Activated naive CD4-positive, alpha-beta T cell (primary cell): ENCODE data around the gene HOXA1.

Source experiments
- DNase-seq, 4 experiments: peaks; one replicate each; lab custom pipeline; 2025; lab: John Stamatoyannopoulos, UW

HOXA1 gene

DNA sequence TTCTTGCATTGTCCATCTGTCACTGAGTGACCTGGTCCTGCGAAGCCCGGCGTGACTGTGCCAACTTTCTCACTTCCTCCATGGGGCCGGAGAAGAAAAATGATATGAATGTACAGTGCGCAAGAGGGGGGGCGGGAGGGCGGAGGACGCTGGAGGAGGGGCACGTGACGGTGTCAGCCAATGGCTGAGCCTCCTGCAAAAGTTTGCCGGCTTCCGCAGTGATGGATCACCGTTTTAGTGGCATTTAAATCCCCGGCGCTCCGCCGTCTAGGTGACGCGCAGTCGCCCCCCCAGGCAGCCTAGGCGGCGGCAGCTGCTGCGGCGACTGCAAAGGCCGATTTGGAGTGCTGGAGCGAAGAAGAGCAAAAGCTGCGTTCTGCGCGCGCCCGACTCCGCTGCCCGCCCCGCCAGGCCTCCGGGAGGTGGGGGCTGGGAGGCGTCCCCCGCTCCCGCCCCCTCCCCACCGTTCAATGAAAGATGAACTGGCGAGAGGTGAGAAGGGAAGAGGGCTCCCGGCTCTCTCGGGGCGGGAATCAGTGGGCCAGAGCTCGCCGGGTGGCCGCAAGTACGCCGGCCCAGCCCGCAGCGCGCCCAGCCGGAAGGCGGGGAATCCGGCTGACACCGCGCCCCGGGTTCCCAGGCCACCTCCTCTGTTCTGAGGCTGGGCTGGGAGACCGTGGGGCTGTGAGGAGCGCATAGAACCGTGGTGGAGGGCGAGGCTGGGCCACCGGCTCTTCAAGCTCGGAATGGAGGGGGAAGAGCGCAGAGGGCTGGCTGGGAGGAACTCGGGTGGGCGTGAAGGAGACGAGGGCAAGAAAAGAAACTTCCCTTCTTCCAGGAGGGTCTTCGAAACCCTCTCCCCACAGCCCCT is at the start of gene HOXA1:
TSS of gene HOXA1 (minus strand) at position 104 of the 871 bp plus-strand sequence. CDS start at position 16, 88 bp downstream.
- DNase-seq: peak; percentile 8 to 41 (median 18)

DNA sequence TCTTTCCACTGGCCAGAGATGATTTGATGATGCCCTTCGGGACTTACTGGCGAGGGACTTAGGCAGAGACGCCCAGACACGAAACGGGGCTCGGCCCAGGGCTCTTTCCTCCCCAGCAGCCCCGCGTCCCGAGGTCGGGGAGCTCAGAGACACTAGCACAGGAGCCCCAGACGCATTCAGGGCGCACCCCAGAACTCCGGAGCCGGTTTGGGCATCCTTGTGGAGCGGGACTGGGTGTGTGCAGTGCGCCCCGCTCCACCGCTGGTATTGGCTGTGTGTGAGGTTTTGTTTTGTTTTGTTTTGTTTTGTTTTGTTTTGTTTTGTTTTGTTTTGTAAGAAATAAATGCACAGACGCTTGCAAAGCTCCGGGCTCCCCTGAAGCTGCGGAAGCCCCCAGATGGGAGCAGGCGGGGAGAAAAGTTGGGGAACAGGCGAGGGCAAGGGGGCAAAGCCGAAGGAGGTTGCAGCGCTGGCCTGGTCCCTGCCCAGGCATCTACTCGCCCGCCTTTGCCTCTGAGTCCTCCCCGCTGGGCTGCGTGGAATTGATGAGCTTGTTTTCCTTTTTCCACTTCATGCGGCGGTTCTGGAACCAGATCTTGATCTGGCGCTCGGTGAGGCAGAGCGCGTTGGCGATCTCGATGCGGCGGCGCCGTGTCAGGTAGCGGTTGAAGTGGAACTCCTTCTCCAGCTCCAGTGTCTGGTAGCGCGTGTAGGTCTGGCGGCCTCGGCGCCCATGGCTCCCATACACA is 49.5 kb upstream of the HOXA1 start:
- DNase-seq: no peak

DNA sequence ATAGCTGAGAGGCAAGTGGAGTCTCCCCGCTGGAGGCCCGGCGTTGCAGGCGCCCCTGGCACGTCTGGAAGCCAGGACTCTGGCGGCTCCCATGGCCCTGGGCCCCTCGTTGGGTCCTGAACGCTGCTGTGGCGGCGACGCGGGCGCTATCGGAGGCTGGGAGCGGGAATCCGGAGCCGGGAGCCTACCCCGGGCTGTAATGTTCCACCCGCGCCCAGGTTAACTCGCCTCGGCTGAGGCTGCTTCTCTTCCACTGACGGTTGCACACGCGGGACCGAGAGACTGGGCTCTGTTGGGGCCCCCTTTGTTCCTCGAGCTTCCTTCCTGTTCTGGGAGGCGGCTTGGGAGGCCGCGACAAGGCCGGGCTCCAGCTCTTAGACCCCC is 49.0 kb upstream of the HOXA1 start:
- DNase-seq: no peak

DNA sequence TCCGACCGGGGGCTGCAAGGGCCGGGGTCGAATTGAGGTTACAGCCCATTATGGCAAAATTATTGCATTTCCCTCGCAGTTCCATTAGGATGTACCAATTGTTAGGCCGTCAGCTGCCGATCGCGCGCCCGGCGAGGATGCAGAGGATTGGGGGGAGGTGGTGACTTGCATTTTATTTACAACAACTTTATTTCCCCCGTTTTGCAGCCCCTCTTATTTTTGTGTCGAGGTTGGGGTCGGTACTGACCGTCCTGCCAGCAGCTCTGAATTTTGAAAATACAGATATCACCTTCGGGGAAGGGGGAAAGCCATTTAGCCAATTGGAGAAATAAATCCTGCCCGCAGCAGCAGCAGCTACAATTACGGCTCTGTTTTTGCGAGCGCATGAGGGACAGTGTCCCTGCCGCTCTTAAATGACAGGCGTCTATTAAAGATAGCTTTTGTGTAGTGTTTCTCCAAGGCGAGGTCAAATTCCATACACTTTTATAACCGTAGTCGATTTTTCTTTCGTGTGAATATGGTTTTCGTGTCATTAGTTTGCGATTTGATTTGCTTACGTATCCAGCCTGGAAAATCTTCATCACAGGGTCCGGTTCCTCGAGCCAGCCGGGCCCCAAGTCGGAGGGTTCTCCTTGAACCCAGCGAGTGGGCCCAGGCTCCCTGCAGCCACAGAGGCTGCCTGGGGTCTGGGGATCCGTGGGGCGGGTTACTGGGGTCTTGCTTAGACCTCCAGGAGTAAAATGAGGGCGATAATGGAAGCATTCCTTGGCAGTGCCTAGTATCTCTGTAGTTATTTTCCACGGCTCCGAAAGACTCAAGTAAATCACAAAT is 48.4 kb upstream of the HOXA1 start:
- no peak for DNase-seq

DNA sequence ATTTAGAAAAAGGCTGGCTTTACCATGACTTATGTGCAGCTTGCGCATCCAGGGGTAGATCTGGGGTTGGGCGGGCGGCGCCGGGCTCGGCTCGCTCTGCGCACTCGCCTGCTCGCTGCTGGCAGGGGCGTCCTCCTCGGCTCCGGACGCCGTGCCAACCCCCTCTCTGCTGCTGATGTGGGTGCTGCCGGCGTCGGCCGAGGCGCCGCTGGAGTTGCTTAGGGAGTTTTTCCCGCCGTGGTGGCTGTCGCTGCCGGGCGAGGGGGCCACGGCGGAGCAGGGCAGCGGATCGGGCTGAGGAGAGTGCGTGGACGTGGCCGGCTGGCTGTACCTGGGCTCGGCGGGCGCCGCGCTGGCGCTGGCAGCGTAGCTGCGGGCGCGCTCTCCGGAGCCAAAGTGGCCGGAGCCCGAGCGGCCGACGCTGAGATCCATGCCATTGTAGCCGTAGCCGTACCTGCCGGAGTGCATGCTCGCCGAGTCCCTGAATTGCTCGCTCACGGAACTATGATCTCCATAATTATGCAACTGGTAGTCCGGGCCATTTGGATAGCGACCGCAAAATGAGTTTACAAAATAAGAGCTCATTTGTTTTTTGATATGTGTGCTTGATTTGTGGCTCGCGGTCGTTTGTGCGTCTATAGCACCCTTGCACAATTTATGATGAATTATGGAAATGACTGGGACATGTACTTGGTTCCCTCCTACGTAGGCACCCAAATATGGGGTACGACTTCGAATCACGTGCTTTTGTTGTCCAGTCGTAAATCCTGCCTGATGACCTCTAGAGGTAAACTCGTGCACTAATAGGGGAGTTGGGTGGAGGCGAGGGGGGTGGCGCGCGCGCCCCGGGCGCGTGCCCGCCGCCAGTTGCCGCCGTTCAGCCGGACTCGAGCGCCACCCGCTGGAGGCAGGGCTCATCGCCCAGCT is 47.5 kb upstream of the HOXA1 start, which contains the start of gene HOXA5:
TSS of gene HOXA5 (minus strand) at position 659 of the 927 bp plus-strand sequence. CDS start at position 585, 74 bp downstream.
- no peak for DNase-seq

DNA sequence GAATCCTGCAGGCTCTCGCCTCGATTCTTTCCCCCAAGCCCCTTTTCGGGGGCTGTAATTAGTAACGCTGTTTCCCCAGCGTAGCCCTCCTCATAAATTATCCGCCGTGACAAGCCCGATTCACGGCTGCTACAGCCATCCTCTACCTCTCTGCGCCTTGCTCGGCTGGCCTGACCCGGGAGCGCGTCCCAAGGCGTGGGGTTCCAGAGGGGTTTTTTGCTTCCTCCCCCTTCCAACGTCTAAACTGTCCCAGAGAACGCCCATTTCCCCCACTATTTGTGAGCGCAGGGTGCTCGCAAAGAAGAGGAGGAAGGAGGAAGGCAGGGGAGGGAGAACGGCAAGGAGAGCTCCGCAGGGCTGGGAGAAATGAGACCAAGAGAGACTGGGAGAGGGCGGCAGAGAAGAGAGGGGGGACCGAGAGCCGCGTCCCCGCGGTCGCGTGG is 46.8 kb upstream of the HOXA1 start:
- no peak for DNase-seq

DNA sequence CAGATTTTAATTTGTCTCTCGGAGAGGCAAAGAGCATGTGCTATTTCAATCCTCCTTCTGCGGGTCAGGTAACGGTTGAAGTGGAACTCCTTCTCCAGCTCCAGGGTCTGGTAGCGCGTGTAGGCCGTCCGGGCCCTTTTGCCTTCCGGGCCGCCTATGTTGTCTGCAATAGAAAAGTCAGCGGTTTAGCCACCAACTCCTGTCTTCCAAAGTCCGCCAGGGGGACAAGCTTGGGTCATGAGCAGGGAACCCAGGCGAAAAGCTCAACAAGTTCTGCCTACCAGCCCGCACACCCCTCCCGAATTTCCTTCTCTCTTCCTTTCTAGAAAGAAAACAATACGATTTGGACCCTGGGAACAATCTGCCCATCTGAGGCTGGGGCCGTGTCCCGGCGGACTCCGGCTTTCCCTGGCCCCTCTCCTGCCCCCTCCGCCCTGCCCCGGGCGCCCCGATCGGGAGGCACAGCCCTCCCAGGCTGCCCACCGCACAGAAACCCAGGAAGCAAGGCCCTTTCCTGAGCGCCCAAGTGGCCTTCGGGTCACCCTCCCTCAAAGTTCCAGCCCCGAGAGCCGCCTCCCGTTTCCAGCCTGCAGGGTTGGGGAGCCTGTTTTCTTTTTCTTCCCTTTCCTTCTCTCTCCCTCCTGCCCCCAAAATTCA is 46.3 kb upstream of the HOXA1 start:
- DNase-seq: no peak

DNA sequence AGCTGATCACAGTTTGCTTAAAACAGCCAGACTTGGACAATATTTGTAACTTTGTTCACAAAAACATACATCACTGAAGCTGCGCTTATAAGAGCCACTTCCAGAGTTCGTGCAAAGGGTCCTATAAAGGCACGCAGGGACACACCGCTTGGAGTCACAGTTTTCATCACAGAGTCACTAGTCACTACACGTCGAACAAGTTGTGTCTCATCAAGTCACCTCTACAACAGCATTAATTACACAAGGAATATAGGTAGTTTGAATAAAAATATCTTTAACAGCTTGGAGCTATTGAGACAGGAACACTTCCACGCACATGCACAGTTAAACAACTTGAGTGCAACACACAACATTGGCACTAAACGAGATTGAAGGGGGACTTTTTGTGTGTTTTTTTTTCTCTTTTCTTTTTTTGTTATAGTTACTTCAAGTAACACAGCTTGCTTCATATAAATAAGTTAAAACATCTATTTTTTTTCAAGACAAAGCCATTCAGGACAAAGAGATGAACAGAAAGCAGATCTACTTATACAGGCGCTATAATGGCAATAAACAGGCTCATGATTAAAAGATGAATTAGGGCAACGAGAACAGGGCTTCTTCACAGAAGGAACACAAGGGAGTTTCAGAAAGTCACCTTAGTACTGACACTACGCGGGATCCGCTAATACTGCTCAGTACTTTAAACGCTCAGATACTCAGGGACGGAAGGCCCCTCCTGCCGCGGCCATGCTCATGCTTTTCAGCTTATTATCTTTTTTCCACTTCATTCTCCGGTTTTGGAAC is 45.5 kb upstream of the HOXA1 start:
- no peak for DNase-seq

DNA sequence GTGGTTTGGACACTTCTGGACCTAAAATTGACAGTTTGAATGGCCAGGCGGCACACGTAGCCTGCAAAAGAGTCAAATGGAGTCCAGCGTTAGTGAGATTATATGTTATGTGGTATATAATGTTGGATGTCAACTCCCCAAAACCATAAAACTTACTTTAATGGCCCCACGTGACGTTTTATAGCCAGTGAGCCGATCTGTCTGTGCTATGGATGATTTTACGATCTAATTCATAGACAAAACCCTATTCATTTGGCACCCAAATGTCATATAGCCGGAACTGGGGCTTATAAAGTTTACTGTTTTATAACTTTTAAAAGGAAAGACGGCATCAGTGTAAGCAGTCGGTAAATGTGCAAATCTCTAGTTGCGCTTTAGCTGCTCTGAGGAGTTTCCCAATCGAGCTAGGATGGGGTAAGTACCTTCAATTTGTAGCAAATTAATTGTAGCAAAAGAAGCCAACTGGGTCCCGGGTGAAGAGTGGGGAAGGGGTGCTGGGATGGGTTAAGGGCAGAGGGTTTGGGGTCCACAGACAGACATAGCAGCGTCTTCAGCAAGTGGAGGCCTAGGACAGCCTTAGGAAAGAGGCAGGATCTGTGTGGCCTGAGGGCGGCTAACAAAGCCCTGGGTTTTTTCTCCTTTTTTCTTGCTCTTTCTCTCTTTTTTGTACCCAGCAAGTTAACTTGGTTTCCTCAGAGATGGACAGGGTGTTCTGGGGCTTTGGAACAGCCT is 44.5 kb upstream of the HOXA1 start:
- DNase-seq: no peak

DNA sequence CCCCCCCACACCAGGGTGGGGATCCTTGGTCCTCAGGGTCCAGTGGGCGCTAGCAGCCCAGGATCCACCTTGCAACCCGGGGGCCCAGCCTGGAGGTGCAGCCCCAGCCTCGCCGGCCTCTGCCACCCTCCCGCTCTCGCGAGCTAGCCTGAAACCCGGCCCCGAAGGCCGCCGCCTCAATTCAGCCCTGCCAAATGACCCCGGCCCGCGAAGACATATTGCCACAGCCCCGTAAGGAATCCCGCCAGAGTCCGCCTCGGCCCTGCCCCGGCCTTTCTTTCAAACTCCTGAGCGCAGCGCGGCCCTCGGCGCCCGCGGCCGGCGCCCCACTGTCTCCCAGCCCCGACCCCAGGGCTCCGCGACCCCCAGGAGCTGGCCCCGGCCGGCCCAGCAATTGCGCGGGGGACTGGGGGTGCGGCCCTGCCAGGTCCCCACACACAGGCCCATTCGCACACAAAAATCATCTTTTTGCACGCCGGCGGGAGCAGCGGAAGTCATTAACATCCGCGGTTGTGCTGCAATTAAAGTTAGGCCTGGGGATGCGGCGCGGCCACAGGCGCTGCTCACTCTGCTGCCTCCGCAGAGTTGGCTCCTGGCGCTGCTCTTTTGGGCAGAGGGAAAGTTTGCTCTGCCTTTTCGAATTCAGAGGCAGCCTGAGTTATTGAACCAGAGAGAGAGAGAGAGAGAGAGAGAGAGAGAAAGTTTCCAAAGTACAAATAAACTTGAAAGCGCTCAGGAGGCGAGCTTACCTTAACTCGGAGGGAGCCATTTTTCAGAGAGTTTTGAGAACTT is 43.7 kb upstream of the HOXA1 start:
- no peak for DNase-seq

DNA sequence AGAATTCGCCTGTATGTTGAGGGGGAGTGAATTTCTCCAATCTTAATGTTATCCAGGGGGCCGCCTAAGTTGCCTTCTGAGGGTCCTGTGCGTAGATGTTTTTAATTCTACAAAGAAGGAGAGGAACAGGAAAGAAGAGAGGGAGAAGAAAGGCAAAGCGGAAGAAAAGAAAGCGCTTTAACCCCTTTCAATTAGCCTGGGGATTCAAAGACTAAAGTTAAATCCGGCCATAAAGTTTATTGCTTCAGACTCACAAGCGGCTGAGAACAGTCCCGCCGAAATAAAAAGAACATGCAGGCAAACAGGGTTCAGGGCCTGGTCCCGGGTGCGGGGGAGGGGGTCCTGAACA is 43.2 kb upstream of the HOXA1 start:
- DNase-seq: no peak

DNA sequence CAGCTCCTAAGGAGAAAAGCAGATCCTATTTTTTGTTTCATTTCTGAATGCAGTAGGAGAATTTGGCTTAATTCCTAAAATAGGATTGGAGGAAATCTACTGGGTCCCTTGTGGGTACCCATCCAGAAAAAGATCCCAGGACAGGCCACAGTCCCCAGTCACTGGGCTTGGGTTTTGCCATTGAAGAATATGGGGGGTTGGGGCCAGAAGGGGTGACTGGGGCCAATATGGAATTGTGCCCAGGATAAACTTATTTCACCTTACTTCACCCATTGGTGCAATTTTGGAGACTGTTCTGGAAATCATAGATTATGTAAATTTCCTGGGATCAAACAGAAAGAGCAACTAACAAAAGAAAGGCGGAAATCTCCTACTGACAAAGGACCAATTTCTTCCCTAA is 42.7 kb upstream of the HOXA1 start:
- DNase-seq: no peak

DNA sequence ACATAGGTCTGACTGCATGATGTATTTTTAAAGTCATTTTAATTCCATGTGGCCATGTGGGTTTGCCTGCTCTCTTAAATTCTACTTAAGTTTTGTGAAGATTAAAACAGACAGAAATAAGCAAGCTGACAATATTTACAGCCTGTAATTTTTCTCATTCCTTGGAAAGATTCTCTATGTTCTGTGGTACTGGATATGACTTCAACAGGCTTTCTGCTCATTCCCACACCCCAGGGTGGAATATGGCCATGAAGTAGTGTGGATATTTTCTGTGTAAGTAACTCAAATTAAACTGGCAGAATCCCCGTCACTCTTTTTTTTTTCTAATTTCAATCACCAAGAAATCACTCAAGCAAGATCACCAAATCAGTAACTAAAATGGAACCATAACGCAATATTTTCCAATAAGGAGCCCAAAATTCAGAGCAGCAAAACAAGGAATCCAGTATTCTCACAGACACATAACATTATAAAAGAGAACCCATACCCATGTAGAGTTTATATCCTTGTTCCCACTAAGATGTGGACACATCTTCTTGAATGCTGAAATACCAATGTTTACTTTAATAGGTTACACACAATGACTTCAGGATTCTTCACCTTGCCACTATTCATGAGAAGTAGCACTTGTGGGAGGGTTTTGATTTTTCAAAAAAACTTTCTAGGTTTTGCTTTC is 42.0 kb upstream of the HOXA1 start:
- DNase-seq: no peak

DNA sequence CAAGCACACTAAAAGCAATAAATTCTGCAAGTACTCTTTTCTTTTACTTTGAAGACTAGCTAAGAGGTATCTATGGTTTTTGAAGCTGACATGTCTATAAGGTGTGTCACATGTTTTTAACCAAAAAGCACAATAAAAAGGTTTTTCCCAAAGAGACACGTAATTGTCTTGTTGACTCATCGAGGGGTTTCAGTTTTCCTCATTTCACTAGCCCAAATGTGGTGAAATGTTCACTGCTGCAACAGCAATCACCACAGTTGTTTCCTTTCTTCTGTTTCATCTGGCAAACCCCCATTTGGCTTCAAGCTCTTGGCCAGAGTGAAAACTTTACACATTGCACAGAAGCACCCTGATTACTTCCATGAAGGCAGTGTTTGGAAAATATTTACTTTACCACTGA is 38.6 kb upstream of the HOXA1 start:
- no peak for DNase-seq

DNA sequence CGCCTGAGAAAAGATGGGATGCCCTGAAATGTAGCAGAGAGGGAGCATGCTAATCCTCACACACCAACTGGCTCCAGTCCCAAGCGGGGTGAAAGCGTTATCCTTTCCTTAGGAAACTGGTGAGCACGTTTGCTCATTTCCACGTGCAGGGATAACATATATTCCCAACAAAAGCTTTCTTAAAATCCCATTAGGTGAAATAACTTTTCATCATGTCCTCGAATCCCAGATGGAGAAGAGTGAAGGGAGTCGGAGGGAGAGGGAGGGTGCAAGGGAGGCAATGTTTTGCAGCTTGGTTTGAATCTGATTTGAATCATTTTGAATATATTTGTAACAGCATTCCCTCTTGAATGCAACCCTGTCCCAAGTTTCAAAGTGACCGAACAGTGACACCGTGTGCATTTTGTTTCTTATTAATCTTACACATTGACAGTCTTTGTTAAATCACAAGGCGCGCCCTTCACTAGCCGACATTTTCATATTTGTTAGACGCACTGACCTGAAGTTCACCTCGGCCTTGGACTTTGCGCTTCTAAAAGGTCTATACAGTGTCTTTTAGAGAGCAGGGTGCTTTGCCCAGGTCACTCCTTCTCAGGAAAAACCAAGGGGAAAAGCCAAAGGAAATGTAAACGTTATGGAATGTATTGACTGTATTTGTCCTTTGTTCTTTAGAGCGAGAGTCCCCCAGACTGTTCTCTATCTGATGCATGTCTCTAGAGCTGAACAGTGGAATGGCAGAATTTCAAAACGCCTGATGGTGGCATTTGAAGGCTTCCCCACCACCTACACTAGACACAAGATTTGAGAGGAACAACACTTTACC is 37.8 kb upstream of the HOXA1 start:
- no peak for DNase-seq

DNA sequence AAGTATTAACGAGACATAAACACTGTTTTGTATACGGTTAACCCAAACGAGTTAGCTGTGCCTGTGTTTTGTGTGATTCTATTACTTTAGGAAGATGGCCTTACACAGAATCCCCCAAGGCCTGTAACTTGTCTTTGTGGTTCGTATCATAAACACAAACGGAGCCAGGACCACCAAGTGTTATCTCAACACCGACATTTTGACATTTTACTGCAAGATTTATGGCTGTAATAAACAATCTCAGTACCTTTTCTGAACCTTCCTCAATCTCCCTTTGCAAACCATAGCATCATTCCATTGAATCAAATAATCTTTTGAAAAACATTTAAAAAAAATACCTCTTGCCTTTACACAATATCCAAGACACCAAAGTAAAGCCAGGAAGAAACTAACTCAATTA is 37.2 kb upstream of the HOXA1 start:
- DNase-seq: no peak

DNA sequence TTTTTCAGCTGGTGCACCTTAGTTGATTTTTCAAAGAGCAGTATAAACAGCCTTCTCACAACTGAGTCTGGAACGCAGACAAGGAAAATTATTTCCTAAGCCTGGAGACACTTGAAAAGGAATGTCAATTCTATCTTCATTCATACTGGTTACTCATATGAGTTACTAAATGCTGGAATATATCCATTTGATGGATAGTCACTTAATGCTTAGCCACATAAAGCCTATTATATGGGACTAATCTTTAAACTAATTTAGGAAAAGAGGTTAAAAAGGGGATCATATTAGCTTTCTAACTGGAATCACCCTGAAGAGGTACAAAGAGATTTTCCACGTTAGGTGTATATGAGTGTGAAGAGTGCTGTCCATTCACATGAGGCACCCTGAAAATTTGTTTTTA is 36.4 kb upstream of the HOXA1 start:
- DNase-seq: no peak
